HG02678 (cell line): Measurements from ENCODE around the gene DHDH.
"Not testable (repeated sequence)": the region's sequence is repeated elsewhere in the genome, so short reads cannot be mapped to it uniquely, and the experiment has no call there.

Source experiments
- ATAC-seq: cut with Tn5 transposase; IDR thresholded peaks from one replicate; pipeline ENCODE4 v1.9.1; 2021; ENCODE audit warnings: mild to moderate bottlenecking, moderate library complexity; ENCODE audit not compliant: unreplicated experiment

The DHDH gene

GRCh38 chr19:48933382-48933932 is at the start of gene DHDH:
DHDH (plus strand) TSS chr19:48933699; CDS start chr19:48933722, 23 bp downstream.
- no peak for ATAC-seq

- ATAC-seq = no peak
Measured at GRCh38 chr19:48883726-48884125, 49.8 kb upstream of the DHDH start.

GRCh38 chr19:48887861-48888612 is 45.5 kb upstream of the DHDH start:
- no peak for ATAC-seq

GRCh38 chr19:48889496-48889895 is 44.0 kb upstream of the DHDH start:
- ATAC-seq = not testable (repeated sequence)

GRCh38 chr19:48890551-48890950 is 42.9 kb upstream of the DHDH start:
- no peak for ATAC-seq

GRCh38 chr19:48895226-48895625 is 38.3 kb upstream of the DHDH start:
- no peak for ATAC-seq

- no peak for ATAC-seq
Measured at GRCh38 chr19:48896191-48896720, 37.2 kb upstream of the DHDH start.

- ATAC-seq = no peak
Measured at GRCh38 chr19:48897181-48897580, 36.3 kb upstream of the DHDH start.

- not testable (repeated sequence) for ATAC-seq
Measured at GRCh38 chr19:48899386-48899749, 34.1 kb upstream of the DHDH start.

GRCh38 chr19:48899781-48900476 is 33.6 kb upstream of the DHDH start, which contains the start of gene NUCB1:
NUCB1 (plus strand) TSS chr19:48900312; CDS start chr19:48900797, 485 bp downstream.
- ATAC-seq = peak; percentile 93

- ATAC-seq = no peak
Measured at GRCh38 chr19:48900477-48901406, 32.8 kb upstream of the DHDH start.

- ATAC-seq = not testable (repeated sequence)
Measured at GRCh38 chr19:48902291-48902690, 31.2 kb upstream of the DHDH start.

- ATAC-seq = not testable (repeated sequence)
Measured at GRCh38 chr19:48903788-48904187, 29.7 kb upstream of the DHDH start.

GRCh38 chr19:48905664-48906063 is 27.8 kb upstream of the DHDH start:
- ATAC-seq = no peak

GRCh38 chr19:48906324-48906723 is 27.2 kb upstream of the DHDH start:
- ATAC-seq = no peak

GRCh38 chr19:48907671-48908070 is 25.8 kb upstream of the DHDH start:
- no peak for ATAC-seq

- ATAC-seq = not testable (repeated sequence)
Measured at GRCh38 chr19:48909424-48910077, 23.9 kb upstream of the DHDH start.

GRCh38 chr19:48910803-48911202 is 22.7 kb upstream of the DHDH start:
- ATAC-seq = no peak

- no peak for ATAC-seq
Measured at GRCh38 chr19:48913114-48913889, 20.2 kb upstream of the DHDH start.
